K562 (cell line): ENCODE measurements around the gene SRC. TPM values are rescaled to one million over a fixed set of nuclear protein-coding genes. Genes with fewer than 3 reads are reported as not detected.

ENCODE experiments used
- SAFB ChIP-seq: fragments of 200-400 bp; formaldehyde crosslinking; IDR thresholded peaks from 2 replicates; pipeline ENCODE4 v1.6.1; 2017; ENCODE audit warnings: low read depth, low read length, borderline replicate concordance
- TARDBP ChIP-seq: fragments of 450-650 bp; IDR thresholded peaks from 2 replicates; pipeline ENCODE4 v1.6.1; 2016
- ZNF696 ChIP-seq: fragments of 250-450 bp; sonication (Bioruptor Pico); conservative IDR thresholded peaks from 2 replicates; pipeline ENCODE4 v1.4.0; 2020; ENCODE audit warnings: mild to moderate bottlenecking, moderate library complexity
- polyA plus RNA-seq, 8 experiments: library from polyadenylated mRNA; depleted of rRNA in 4 of 8; stranded (reverse) in 5 of 8; unstranded in 3 of 8; fragments of >200 nt; fragmentation: Nextera tagmentation in 2 of 8; fragmentation: Illumina TruSeq in 1 of 8; extraction: Ambion mirVana in 2 of 8; extraction: Trizol in 1 of 8; gene quantifications; 2 replicates each; pipeline versions ENCODE4 v1.2.1 to v1.2.3, GENCODE V29; 2011 to 2014; ENCODE audit warnings: inconsistent platforms in 1 of 8, missing spikeins in 1 of 8
- total RNA-seq, 7 experiments: library from RNA; depleted of rRNA in 6 of 7; stranded (reverse); fragments of >200 nt in 6 of 7; fragmentation: Illumina TruSeq in 2 of 7; extraction: Trizol in 2 of 7; gene quantifications; 2 replicates each; pipeline versions ENCODE4 v1.2.1 to v1.2.3, GENCODE V29; 2011 to 2021; ENCODE audit warnings: low replicate concordance in 1 of 7
- TF ChIP-seq, protein P1 (sequence below): fragments of 450-650 bp; IDR thresholded peaks from 2 replicates; pipeline ENCODE4 v1.6.1; 2016; ENCODE audit warnings: mild to moderate bottlenecking, moderate library complexity
- TF ChIP-seq, protein P2 (sequence below): fragments of 150-350 bp; conservative IDR thresholded peaks from 2 replicates; pipeline ENCODE4 v1.6.1; 2014; ENCODE audit warnings: low read length

The SRC gene
- total and polyA plus RNA-seq, 9 of the 15 experiments (the other 6 are each of a cell fraction or from before 2014, with no cell fraction given) = 0.06 to 8.5 (median 3.1) TPM

DNA sequence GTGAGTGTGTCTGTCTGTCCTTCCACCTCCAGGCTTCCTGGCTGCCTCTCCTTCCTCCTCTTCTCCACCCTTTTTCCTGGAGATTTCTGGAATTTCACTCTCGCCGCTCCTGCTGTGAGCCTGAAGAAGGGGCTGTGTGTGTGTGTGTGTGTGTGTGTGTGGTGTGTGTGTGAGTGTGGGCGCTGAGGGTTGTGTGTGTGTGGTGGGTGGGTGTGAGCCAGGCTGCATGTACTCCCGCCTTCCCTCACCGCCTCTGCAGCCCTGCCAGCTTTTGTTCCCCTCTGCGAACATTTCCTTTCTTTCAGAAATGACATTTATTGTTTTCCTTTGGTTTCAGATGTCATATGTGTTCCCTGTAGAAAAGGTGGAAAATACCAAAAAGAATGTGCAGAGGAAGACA lies 76.0 kb downstream of the SRC start (continued):
- TF ChIP-seq, protein P1, sequence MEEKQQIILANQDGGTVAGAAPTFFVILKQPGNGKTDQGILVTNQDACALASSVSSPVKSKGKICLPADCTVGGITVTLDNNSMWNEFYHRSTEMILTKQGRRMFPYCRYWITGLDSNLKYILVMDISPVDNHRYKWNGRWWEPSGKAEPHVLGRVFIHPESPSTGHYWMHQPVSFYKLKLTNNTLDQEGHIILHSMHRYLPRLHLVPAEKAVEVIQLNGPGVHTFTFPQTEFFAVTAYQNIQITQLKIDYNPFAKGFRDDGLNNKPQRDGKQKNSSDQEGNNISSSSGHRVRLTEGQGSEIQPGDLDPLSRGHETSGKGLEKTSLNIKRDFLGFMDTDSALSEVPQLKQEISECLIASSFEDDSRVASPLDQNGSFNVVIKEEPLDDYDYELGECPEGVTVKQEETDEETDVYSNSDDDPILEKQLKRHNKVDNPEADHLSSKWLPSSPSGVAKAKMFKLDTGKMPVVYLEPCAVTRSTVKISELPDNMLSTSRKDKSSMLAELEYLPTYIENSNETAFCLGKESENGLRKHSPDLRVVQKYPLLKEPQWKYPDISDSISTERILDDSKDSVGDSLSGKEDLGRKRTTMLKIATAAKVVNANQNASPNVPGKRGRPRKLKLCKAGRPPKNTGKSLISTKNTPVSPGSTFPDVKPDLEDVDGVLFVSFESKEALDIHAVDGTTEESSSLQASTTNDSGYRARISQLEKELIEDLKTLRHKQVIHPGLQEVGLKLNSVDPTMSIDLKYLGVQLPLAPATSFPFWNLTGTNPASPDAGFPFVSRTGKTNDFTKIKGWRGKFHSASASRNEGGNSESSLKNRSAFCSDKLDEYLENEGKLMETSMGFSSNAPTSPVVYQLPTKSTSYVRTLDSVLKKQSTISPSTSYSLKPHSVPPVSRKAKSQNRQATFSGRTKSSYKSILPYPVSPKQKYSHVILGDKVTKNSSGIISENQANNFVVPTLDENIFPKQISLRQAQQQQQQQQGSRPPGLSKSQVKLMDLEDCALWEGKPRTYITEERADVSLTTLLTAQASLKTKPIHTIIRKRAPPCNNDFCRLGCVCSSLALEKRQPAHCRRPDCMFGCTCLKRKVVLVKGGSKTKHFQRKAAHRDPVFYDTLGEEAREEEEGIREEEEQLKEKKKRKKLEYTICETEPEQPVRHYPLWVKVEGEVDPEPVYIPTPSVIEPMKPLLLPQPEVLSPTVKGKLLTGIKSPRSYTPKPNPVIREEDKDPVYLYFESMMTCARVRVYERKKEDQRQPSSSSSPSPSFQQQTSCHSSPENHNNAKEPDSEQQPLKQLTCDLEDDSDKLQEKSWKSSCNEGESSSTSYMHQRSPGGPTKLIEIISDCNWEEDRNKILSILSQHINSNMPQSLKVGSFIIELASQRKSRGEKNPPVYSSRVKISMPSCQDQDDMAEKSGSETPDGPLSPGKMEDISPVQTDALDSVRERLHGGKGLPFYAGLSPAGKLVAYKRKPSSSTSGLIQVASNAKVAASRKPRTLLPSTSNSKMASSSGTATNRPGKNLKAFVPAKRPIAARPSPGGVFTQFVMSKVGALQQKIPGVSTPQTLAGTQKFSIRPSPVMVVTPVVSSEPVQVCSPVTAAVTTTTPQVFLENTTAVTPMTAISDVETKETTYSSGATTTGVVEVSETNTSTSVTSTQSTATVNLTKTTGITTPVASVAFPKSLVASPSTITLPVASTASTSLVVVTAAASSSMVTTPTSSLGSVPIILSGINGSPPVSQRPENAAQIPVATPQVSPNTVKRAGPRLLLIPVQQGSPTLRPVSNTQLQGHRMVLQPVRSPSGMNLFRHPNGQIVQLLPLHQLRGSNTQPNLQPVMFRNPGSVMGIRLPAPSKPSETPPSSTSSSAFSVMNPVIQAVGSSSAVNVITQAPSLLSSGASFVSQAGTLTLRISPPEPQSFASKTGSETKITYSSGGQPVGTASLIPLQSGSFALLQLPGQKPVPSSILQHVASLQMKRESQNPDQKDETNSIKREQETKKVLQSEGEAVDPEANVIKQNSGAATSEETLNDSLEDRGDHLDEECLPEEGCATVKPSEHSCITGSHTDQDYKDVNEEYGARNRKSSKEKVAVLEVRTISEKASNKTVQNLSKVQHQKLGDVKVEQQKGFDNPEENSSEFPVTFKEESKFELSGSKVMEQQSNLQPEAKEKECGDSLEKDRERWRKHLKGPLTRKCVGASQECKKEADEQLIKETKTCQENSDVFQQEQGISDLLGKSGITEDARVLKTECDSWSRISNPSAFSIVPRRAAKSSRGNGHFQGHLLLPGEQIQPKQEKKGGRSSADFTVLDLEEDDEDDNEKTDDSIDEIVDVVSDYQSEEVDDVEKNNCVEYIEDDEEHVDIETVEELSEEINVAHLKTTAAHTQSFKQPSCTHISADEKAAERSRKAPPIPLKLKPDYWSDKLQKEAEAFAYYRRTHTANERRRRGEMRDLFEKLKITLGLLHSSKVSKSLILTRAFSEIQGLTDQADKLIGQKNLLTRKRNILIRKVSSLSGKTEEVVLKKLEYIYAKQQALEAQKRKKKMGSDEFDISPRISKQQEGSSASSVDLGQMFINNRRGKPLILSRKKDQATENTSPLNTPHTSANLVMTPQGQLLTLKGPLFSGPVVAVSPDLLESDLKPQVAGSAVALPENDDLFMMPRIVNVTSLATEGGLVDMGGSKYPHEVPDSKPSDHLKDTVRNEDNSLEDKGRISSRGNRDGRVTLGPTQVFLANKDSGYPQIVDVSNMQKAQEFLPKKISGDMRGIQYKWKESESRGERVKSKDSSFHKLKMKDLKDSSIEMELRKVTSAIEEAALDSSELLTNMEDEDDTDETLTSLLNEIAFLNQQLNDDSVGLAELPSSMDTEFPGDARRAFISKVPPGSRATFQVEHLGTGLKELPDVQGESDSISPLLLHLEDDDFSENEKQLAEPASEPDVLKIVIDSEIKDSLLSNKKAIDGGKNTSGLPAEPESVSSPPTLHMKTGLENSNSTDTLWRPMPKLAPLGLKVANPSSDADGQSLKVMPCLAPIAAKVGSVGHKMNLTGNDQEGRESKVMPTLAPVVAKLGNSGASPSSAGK = no peak
- TF ChIP-seq SAFB (no peak), ZNF696 (CRISPR knock-in tag) (no peak), TARDBP (no peak)
- TF ChIP-seq, protein P2, sequence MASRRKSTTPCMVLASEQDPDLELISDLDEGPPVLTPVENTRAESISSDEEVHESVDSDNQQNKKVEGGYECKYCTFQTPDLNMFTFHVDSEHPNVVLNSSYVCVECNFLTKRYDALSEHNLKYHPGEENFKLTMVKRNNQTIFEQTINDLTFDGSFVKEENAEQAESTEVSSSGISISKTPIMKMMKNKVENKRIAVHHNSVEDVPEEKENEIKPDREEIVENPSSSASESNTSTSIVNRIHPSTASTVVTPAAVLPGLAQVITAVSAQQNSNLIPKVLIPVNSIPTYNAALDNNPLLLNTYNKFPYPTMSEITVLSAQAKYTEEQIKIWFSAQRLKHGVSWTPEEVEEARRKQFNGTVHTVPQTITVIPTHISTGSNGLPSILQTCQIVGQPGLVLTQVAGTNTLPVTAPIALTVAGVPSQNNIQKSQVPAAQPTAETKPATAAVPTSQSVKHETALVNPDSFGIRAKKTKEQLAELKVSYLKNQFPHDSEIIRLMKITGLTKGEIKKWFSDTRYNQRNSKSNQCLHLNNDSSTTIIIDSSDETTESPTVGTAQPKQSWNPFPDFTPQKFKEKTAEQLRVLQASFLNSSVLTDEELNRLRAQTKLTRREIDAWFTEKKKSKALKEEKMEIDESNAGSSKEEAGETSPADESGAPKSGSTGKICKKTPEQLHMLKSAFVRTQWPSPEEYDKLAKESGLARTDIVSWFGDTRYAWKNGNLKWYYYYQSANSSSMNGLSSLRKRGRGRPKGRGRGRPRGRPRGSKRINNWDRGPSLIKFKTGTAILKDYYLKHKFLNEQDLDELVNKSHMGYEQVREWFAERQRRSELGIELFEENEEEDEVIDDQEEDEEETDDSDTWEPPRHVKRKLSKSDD = no peak
